ENCODE data around the gene CD300LD.

GRCh38 chr17:74569020-74570003 is 22.8 kb downstream of the CD300LD start:
- no peak for TF ChIP-seq CTCF (IDR thresholded peaks at IDR 0.05)
- no peak for TF ChIP-seq POLR2A (IDR thresholded peaks at IDR 0.05)
